GM12878 (cell line): Measurements from ENCODE around the gene DDIT3. TPM values are rescaled to one million over a fixed set of nuclear protein-coding genes. Genes with fewer than 3 reads are reported as not detected.

Source experiments
- E2F8 ChIP-seq: fragments of 450-650 bp; IDR thresholded peaks from 2 replicates; pipeline ENCODE4 v1.6.1; 2018; ENCODE audit warnings: mild to moderate bottlenecking, low read depth, moderate library complexity; ENCODE audit not compliant: partially characterized antibody
- ELK1 ChIP-seq: IDR thresholded peaks from 2 replicates; pipeline ENCODE4 v1.6.1; 2012; ENCODE audit warnings: low read depth, low read length, improper control_type of control experiment
- GABPA ChIP-seq: IDR thresholded peaks from 2 replicates; pipeline ENCODE4 v1.6.1; 2014; ENCODE audit warnings: antibody characterized with exemption, low read depth, mild to moderate bottlenecking, inconsistent platforms
- JUND ChIP-seq: IDR thresholded peaks from 2 replicates; pipeline ENCODE4 v1.6.1; 2012; ENCODE audit warnings: low read depth, mild to moderate bottlenecking, low read length, improper control_type of control experiment, moderate library complexity
- KAT2A ChIP-seq: conservative IDR thresholded peaks from 2 replicates; pipeline ENCODE4 v1.6.1; 2011; ENCODE audit warnings: low read depth, low read length; ENCODE audit not compliant: control insufficient read depth
- MLLT1 ChIP-seq: fragments of 450-650 bp; IDR thresholded peaks from 2 replicates; pipeline ENCODE4 v1.6.1; 2016; ENCODE audit warnings: mild to moderate bottlenecking
- MYB ChIP-seq: fragments of 150-350 bp; IDR thresholded peaks from 2 replicates; pipeline ENCODE4 v1.6.1; 2014; ENCODE audit warnings: mild to moderate bottlenecking, low read depth, low read length, borderline replicate concordance
- NFIC ChIP-seq: IDR thresholded peaks from 2 replicates; pipeline ENCODE4 v1.6.1; 2012; ENCODE audit warnings: low read depth, mild to moderate bottlenecking, inconsistent platforms, low read length, moderate library complexity
- NFXL1 ChIP-seq: fragments of 450-650 bp; IDR thresholded peaks from 2 replicates; pipeline ENCODE4 v1.6.1; 2017; ENCODE audit warnings: antibody characterized with exemption, mild to moderate bottlenecking, borderline replicate concordance
- NR2F1 ChIP-seq: fragments of 450-650 bp; conservative IDR thresholded peaks from 2 replicates; pipeline ENCODE4 v1.6.1; 2017; ENCODE audit warnings: mild to moderate bottlenecking
- PKNOX1 ChIP-seq: fragments of 450-650 bp; IDR thresholded peaks from 2 replicates; pipeline ENCODE4 v1.6.1; 2016; ENCODE audit warnings: mild to moderate bottlenecking
- PRDM15 ChIP-seq: fragments of 450-650 bp; formaldehyde crosslinking; IDR thresholded peaks from 2 replicates; pipeline ENCODE4 v1.4.0; 2020; ENCODE audit warnings: mild to moderate bottlenecking, moderate library complexity
- RAD21 ChIP-seq: IDR thresholded peaks from 2 replicates; pipeline ENCODE4 v1.6.1; 2011; ENCODE audit warnings: mild to moderate bottlenecking, low read depth, low read length, moderate library complexity; ENCODE audit not compliant: insufficient read depth
- RUNX3 ChIP-seq: IDR thresholded peaks from 2 replicates; pipeline ENCODE4 v1.6.1; 2012; ENCODE audit warnings: low read length, inconsistent platforms
- YY1 ChIP-seq: IDR thresholded peaks from 2 replicates; pipeline ENCODE4 v1.6.1; 2011; ENCODE audit warnings: low read depth, mild to moderate bottlenecking, low read length
- ZNF207 ChIP-seq: fragments of 450-650 bp; IDR thresholded peaks from 2 replicates; pipeline ENCODE4 v1.6.1; 2014; ENCODE audit warnings: antibody characterized with exemption, mild to moderate bottlenecking, borderline replicate concordance
- ZNF24 ChIP-seq: fragments of 450-650 bp; IDR thresholded peaks from 2 replicates; pipeline ENCODE4 v1.6.1; 2017; ENCODE audit warnings: antibody characterized with exemption, mild to moderate bottlenecking
- ZNF384 ChIP-seq: IDR thresholded peaks from 2 replicates; pipeline ENCODE4 v1.6.1; 2012; ENCODE audit warnings: low read depth, mild to moderate bottlenecking, low read length, improper control_type of control experiment, borderline replicate concordance
- ZSCAN29 ChIP-seq: fragments of 450-650 bp; IDR thresholded peaks from 2 replicates; pipeline ENCODE4 v1.6.1; 2017; ENCODE audit warnings: mild to moderate bottlenecking, moderate library complexity
- polyA plus RNA-seq, 11 experiments: library from polyadenylated mRNA; depleted of rRNA in 4 of 11; unstranded in 6 of 11; stranded (reverse) in 5 of 11; fragments of >200 nt; fragmentation: Nextera tagmentation in 4 of 11; fragmentation: Illumina TruSeq in 1 of 11; extraction: Ambion mirVana in 4 of 11; extraction: Trizol in 1 of 11; gene quantifications; 1 replicate in 1 of 11; 2 replicates in 10 of 11; pipeline versions ENCODE4 v1.2.1 to v1.2.3, GENCODE V29; 2011 to 2016; ENCODE audit warnings: inconsistent platforms in 2 of 11, missing spikeins in 2 of 11, low read depth in 1 of 11
- total RNA-seq, 4 experiments: library from RNA; depleted of rRNA in 3 of 4; stranded (reverse); fragments of >200 nt in 3 of 4; fragmentation: Illumina TruSeq in 1 of 4; extraction: Trizol in 1 of 4; gene quantifications; 2 replicates each; pipeline versions ENCODE4 v1.2.1 to v1.2.3, GENCODE V29; 2013 to 2021

The DDIT3 gene
- total and polyA plus RNA-seq, 10 of the 15 experiments (the other 5 are each of a cell fraction or from before 2014, with no cell fraction given), result 9.2 to 28.9 (median 15.5) TPM

- TF ChIP-seq PRDM15 (no peak), E2F8 (no peak), MLLT1 (peak; percentile 64; the same call in 1 of the 2 replicates), JUND (no peak), ZNF24 (no peak), NR2F1 (peak; percentile 41; the same call in 1 of the 2 replicates), ZSCAN29 (no peak), RUNX3 (peak; percentile 24; the same call in 1 of the 2 replicates), ZNF384 (no peak; the same call in 1 of the 2 replicates), ZNF207 (no peak), ELK1 (no peak), NFXL1 (no peak), NFIC (no peak), RAD21 (peak; percentile 43), YY1 (0 out of 2 replicates have a peak, but pooled peaks have one; percentile 10), MYB (no peak), PKNOX1 (peak; percentile 8; the same call in 1 of the 2 replicates), KAT2A (no peak), GABPA (no peak)
Measured at GRCh38 chr12:57476162-57476992, 43.9 kb downstream of the DDIT3 start (continued).
